Glutamatergic neuron (in vitro differentiated cells): ENCODE measurements around the gene PRR18. TPM values are rescaled to one million over a fixed set of nuclear protein-coding genes. Genes with fewer than 3 reads are reported as not detected.
A peak's percentile ranks its signal among the peaks of the same experiment; 100 is the strongest.

Experiments
- DNase-seq: peaks from one replicate; pipeline ENCODE4 v3.0.0; 2022
- H3K27ac Mint-ChIP-seq: one replicate; pipeline ENCODE4 v1.8.0; 2020; ENCODE audit warnings: mild to moderate bottlenecking, mixed read lengths, inconsistent platforms; ENCODE audit not compliant: unreplicated experiment
- H3K27me3 Mint-ChIP-seq: one replicate; pipeline ENCODE4 v1.8.0; 2020; ENCODE audit warnings: mild to moderate bottlenecking, moderate library complexity, mixed read lengths, inconsistent platforms; ENCODE audit not compliant: unreplicated experiment
- H3K36me3 Mint-ChIP-seq: one replicate; pipeline ENCODE4 v1.8.0; 2020; ENCODE audit warnings: mild to moderate bottlenecking, mixed read lengths, inconsistent platforms; ENCODE audit not compliant: unreplicated experiment
- H3K4me1 Mint-ChIP-seq: one replicate; pipeline ENCODE4 v1.8.0; 2020; ENCODE audit warnings: mild to moderate bottlenecking, low read depth, mixed read lengths, inconsistent platforms; ENCODE audit not compliant: unreplicated experiment
- H3K4me3 Mint-ChIP-seq: one replicate; pipeline ENCODE4 v1.8.0; 2020; ENCODE audit warnings: mild to moderate bottlenecking, mixed read lengths, inconsistent platforms; ENCODE audit not compliant: unreplicated experiment
- H3K9me3 Mint-ChIP-seq: one replicate; pipeline ENCODE4 v1.8.0; 2020; ENCODE audit warnings: mild to moderate bottlenecking, moderate library complexity, mixed read lengths, inconsistent platforms; ENCODE audit not compliant: unreplicated experiment
- total RNA-seq: library from RNA; stranded (reverse); fragmentation: NEBNext Ultra II Directional; extraction: Animal tissue kit (Norgen Biotek cat#: 25700); gene quantifications from one replicate; pipeline ENCODE4 v1.2.1, GENCODE V29; 2021; ENCODE audit not compliant: unreplicated experiment
- TF ChIP-seq, protein P1 (sequence below): fragments of 200-600 bp; sonication (generic); IDR thresholded peaks from one replicate; pipeline ENCODE4 v1.5.0; 2021; ENCODE audit not compliant: partially characterized antibody, unreplicated experiment

PRR18 gene
- total RNA-seq, 1 donor from 2014 or later, result not detected

DNA sequence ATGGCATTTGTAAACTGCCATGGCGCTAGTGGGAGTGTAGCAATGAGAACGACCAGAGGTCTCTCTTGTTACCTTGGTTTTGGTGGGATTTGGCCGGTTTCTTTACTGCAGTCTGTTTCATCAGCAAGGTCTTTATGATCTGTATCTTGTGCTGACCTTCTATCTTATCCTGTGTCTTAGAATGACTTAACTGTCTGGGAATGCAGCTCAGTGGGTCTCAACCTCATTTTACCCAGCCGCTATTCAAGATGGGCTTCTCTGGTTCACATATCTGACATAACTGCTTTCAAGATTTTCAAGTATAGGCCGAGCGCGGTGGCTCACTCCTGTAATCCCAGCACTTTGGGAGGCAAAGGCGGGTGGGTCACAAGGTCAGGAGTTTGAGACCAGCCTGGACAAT is 36.0 kb upstream of the PRR18 start:
- DNase-seq, result no peak
- Mint-ChIP-seq H3K27ac (no peak overlapping the region), H3K36me3 (peaks cover 3% of the 10 kb centered on the region), H3K4me3 (no peak overlapping the region), H3K27me3 (peaks cover 2% of the 10 kb centered on the region), H3K4me1 (peaks cover 2% of the 10 kb centered on the region), H3K9me3 (peaks cover 6% of the 10 kb centered on the region)
- TF ChIP-seq, protein P1, sequence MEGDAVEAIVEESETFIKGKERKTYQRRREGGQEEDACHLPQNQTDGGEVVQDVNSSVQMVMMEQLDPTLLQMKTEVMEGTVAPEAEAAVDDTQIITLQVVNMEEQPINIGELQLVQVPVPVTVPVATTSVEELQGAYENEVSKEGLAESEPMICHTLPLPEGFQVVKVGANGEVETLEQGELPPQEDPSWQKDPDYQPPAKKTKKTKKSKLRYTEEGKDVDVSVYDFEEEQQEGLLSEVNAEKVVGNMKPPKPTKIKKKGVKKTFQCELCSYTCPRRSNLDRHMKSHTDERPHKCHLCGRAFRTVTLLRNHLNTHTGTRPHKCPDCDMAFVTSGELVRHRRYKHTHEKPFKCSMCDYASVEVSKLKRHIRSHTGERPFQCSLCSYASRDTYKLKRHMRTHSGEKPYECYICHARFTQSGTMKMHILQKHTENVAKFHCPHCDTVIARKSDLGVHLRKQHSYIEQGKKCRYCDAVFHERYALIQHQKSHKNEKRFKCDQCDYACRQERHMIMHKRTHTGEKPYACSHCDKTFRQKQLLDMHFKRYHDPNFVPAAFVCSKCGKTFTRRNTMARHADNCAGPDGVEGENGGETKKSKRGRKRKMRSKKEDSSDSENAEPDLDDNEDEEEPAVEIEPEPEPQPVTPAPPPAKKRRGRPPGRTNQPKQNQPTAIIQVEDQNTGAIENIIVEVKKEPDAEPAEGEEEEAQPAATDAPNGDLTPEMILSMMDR, result no peak

DNA sequence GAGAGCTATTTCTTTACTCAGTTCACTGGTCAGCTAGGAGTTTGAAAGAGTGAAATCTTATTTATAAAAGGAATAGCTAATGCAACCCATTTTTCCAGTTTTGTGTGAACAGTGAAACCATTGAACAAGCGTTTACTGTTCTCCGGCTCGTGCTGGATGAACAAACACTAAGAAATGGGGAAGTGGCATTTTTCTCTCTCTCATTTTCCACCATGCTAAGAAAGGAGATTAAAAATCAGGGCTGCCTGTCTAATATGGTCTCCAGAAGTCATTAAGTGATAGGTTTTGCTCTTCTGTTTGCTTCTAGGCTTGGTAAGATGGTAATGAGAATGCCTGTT is 34.9 kb upstream of the PRR18 start:
- Mint-ChIP-seq H3K4me3 (peak overlapping the region; percentile 95), H3K9me3 (peaks cover 6% of the 10 kb centered on the region), H3K36me3 (no peaks in the 10 kb centered on the region), H3K4me1 (peaks cover 2% of the 10 kb centered on the region), H3K27ac (no peak overlapping the region), H3K27me3 (peaks cover 2% of the 10 kb centered on the region)
- DNase-seq, result no peak
- TF ChIP-seq, protein P1, result no peak

DNA sequence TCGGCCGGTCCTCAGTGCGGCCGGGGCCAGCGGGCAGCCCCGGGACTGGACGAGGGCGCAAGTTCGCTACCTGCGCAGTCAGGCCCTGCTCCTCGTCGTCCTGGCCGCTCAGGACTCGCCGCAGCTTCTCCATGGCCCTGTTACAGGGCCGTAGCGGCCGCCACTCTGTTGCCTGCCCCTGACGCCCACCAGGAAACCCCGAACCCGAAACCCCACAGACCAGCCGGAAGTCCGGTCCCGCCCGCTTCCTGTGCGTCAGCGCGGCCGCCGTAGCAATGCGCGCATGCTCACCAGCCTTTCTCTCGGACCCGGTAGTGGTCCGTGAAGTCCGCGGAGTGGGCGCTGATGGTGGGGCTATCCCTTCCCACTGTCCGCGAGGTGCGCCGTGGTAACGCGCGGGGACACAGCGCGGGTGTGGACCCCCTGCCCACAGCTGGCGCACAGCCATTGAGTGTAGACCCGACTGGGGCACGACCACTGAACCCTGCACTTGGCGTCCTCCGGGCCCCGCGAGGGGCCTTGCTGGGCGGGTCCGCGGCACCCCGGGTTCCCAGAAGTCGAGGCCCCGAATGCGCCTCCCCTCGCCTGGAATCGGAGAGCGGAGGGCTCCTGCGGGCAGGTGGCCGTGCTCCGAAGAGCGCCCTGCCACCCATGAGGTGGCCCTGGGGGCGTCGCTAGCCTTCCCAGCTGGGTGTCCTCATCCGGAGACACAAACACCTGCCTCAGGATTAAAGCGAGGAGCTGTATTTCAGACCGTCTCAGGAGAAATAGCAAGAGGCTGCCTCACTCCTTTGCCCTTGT is 34.4 kb upstream of the PRR18 start, which contains the start of gene SFT2D1:
Gene SFT2D1 (minus strand): TSS at position 197 of the 801 bp plus-strand sequence. CDS start 64 bp downstream, at position 133.
- TF ChIP-seq, protein P1, result no peak
- Mint-ChIP-seq H3K36me3 (no peaks in the 10 kb centered on the region), H3K27ac (peak within 1 kb of the TSS; percentile 78), H3K9me3 (peaks cover 6% of the 10 kb centered on the region), H3K4me1 (peaks cover 2% of the 10 kb centered on the region), H3K27me3 (peaks cover 2% of the 10 kb centered on the region), H3K4me3 (peak within 1 kb of the TSS; percentile 95)
- DNase-seq, result peak; percentile 89

DNA sequence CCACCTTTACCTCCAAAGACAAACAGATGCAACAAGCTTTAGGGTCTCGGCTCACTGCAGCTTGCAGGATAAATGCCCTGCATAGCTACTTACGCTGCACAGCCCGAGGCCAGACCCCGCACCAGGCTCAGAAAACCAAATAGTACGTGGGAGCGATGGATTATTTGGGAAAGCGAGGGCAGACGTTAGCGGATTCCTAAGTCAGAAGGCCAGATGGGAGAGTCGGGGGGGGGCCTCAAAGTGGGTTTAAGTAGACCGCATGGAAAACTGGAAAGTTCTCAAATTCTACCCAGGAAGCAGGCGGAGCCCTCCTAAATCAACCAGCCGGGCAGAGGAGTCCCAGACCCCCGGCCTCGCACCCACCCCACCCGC is 33.8 kb upstream of the PRR18 start:
- Mint-ChIP-seq H3K36me3 (no peaks in the 10 kb centered on the region), H3K4me1 (peaks cover 4% of the 10 kb centered on the region), H3K9me3 (peaks cover 6% of the 10 kb centered on the region), H3K27ac (peak overlapping the region; percentile 78), H3K4me3 (peak overlapping the region; percentile 95), H3K27me3 (peaks cover 2% of the 10 kb centered on the region)
- TF ChIP-seq, protein P1, result no peak
- no peak for DNase-seq

DNA sequence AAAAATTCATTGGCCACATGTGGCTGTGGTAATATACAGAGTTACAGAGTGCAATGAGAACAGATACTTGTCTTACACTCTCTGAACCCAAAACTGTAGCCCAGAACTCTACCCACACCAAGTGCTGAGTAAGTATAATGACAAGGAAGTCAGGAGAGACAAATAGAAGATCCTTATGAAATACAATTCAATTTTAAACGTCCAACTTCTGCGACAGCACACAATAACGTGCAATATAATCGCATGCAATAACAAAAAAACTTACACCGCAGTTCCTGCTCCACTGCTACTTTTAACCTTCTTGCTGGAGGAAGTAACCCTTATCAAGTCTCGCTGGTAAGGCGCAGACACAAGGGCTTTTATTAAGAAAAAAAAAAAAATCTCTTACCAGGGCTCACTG is 33.3 kb upstream of the PRR18 start:
- Mint-ChIP-seq H3K4me3 (peak overlapping the region; percentile 95), H3K36me3 (no peaks in the 10 kb centered on the region), H3K27me3 (peaks cover 2% of the 10 kb centered on the region), H3K27ac (peak overlapping the region; percentile 78), H3K9me3 (peaks cover 6% of the 10 kb centered on the region), H3K4me1 (peaks cover 4% of the 10 kb centered on the region)
- DNase-seq, result no peak
- TF ChIP-seq, protein P1, result no peak
